Testis (tissue), 3 donors: ENCODE results near the gene KCTD20. TPM values are rescaled to one million over a fixed set of nuclear protein-coding genes. Genes with fewer than 3 reads are reported as not detected.

Source experiments
- DNase-seq: peaks from one replicate; pipeline ENCODE4 v3.0.0-alpha.2; 2019
- H3K27ac ChIP-seq, 2 donors: fragments of 200-600 bp; sonication (generic); one replicate each; pipeline ENCODE4 v1.5.1; 2019
- H3K27me3 ChIP-seq: fragments of 200-600 bp; sonication (generic); one replicate; pipeline ENCODE4 v1.5.1; 2019
- H3K36me3 ChIP-seq: fragments of 200-600 bp; sonication (generic); one replicate; pipeline ENCODE4 v1.5.1; 2017; ENCODE audit warnings: low read depth; ENCODE audit errors: missing control alignments
- H3K4me1 ChIP-seq: fragments of 200-600 bp; sonication (generic); one replicate; pipeline ENCODE4 v1.5.1; 2019
- H3K4me3 ChIP-seq, 2 donors: fragments of 200-600 bp; sonication (generic); one replicate each; pipeline ENCODE4 v1.5.1; 2017 to 2019
- H3K9me3 ChIP-seq: fragments of 200-600 bp; sonication (generic); one replicate; pipeline ENCODE4 v1.5.1; 2017
- CTCF ChIP-seq, 3 experiments: fragments of 450-650 bp in 2 of 3; fragments of 200-600 bp in 1 of 3; sonication (generic) in 1 of 3; IDR thresholded peaks; one replicate each; pipeline ENCODE4 v1.5.1; 2016 to 2019; ENCODE audit warnings: antibody characterized with exemption in 3 of 3, mild to moderate bottlenecking in 2 of 3, moderate library complexity in 1 of 3
- POLR2A ChIP-seq: fragments of 450-650 bp; IDR thresholded peaks from one replicate; pipeline ENCODE4 v1.6.1; 2017; ENCODE audit warnings: antibody characterized with exemption, mild to moderate bottlenecking, moderate library complexity
- WGBS, 2 donors: methylation state at CpG; one replicate each; pipeline ENCODE4 v1.1.5; 2018; 5-methylcytosine and 5-hydroxymethylcytosine counted together
- intact Hi-C: fragments of 100-400 bp; cut with DNase I; formaldehyde crosslinking; loops from one replicate; pipeline ENCODE4 v1.15.1; 2023; ENCODE audit warnings: low total_unique reads
- polyA plus RNA-seq: library from polyadenylated mRNA; stranded (reverse); fragments of 350-450 nt; fragmentation: Illumina TruSeq; extraction: RNeasy Lipid Tissue Mini Kit (QIAGEN cat#74804); gene quantifications from one replicate; pipeline ENCODE4 v1.2.3, GENCODE V29; 2014; ENCODE audit warnings: low read depth, low replicate concordance; ENCODE audit not compliant: insufficient read depth
- total RNA-seq, 2 donors: library from RNA; depleted of rRNA; stranded (reverse); fragments of >200 nt; gene quantifications; one replicate each; pipeline ENCODE4 v1.2.3, GENCODE V29; 2016

Gene KCTD20
- total and polyA plus RNA-seq, 3 donors from 2014 or later, result 21.8 to 35.5 (median 31.5) TPM

- Histone ChIP-seq H3K27me3 (no peaks in the 10 kb centered on the region), H3K4me1 (peaks cover 6% of the 10 kb centered on the region), H3K36me3 (no peaks in the 10 kb centered on the region), H3K27ac (peak overlapping the region; percentile 91 to 94), H3K9me3 (no peaks in the 10 kb centered on the region), H3K4me3 (peak overlapping the region; percentile 56 to 69)
- intact Hi-C loops, result no loop called here
- no peak for TF ChIP-seq CTCF (IDR thresholded peaks at IDR 0.05)
- no peak for TF ChIP-seq POLR2A
- WGBS, 2 donors, result 4 to 6% methylated on average over 4 of the region's 4 CpGs
- DNase-seq, result no peak
Observed at GRCh38 chr6:36422714-36423100, 20.1 kb upstream of the KCTD20 start.

GRCh38 chr6:36423101-36423824, 19.5 kb upstream of the KCTD20 start:
- Histone ChIP-seq H3K9me3 (no peaks in the 10 kb centered on the region), H3K4me1 (peaks cover 6% of the 10 kb centered on the region), H3K4me3 (peak overlapping the region; percentile 56 to 69), H3K36me3 (no peaks in the 10 kb centered on the region), H3K27ac (peak overlapping the region; percentile 91 to 94), H3K27me3 (no peaks in the 10 kb centered on the region)
- intact Hi-C loops, result no loop called here
- TF ChIP-seq POLR2A (no peak), CTCF (IDR thresholded peaks at IDR 0.05) (peak; percentile 44 to 82 (median 72))
- whole genome bisulfite sequencing, 2 donors, result 0 to 1% methylated on average over 33 to 51 of the region's 51 CpGs
- peak; percentile 100 for DNase-seq

GRCh38 chr6:36426622-36427021, 16.2 kb upstream of the KCTD20 start:
- 95% methylated on average over 3 of the region's 3 CpGs for WGBS, 2 donors
- intact Hi-C loops, result no loop called here
- DNase-seq, result no peak
- H3K9me3 ChIP-seq, result no peaks in the 10 kb centered on the region
- peaks cover 6% of the 10 kb centered on the region for H3K4me1 ChIP-seq
- H3K27ac ChIP-seq, result no peak overlapping the region
- no peak for TF ChIP-seq POLR2A
- no peak for TF ChIP-seq CTCF (IDR thresholded peaks at IDR 0.05)
- H3K27me3 ChIP-seq, result no peaks in the 10 kb centered on the region
- no peak overlapping the region for H3K4me3 ChIP-seq
- H3K36me3 ChIP-seq, result no peaks in the 10 kb centered on the region

GRCh38 chr6:36428911-36429310, 13.9 kb upstream of the KCTD20 start:
- DNase-seq, result no peak
- H3K27ac ChIP-seq, result no peak overlapping the region
- no peak for TF ChIP-seq CTCF (IDR thresholded peaks at IDR 0.05)
- TF ChIP-seq POLR2A, result no peak
- 79 to 96% methylated on average over 4 of the region's 4 CpGs for WGBS, 2 donors
- no peaks in the 10 kb centered on the region for H3K36me3 ChIP-seq
- no peak overlapping the region for H3K4me3 ChIP-seq
- no peaks in the 10 kb centered on the region for H3K27me3 ChIP-seq
- H3K4me1 ChIP-seq, result no peaks in the 10 kb centered on the region
- H3K9me3 ChIP-seq, result no peaks in the 10 kb centered on the region
- intact Hi-C loops, result no loop called here

- no peaks in the 10 kb centered on the region for H3K36me3 ChIP-seq
- no peaks in the 10 kb centered on the region for H3K4me1 ChIP-seq
- no peak overlapping the region for H3K4me3 ChIP-seq
- no peak overlapping the region for H3K27ac ChIP-seq
- no peaks in the 10 kb centered on the region for H3K9me3 ChIP-seq
- no peaks in the 10 kb centered on the region for H3K27me3 ChIP-seq
- DNase-seq, result no peak
- WGBS, 2 donors, result 63 to 67% methylated on average over 2 of the region's 2 CpGs
- TF ChIP-seq CTCF (IDR thresholded peaks at IDR 0.05), result no peak
- no peak for TF ChIP-seq POLR2A
- intact Hi-C loops, result no loop called here
Observed at GRCh38 chr6:36430351-36430750, 12.4 kb upstream of the KCTD20 start.
